GM12892 (cell line): ENCODE data around the gene ELMO3.
A peak's percentile ranks its signal among the peaks of the same experiment; 100 is the strongest.

Source experiments
- DNase-seq: peaks from one replicate; pipeline ENCODE4 v3.0.0; 2011; ENCODE audit not compliant: insufficient read length
- FAIRE-seq: peaks from 2 replicates; lab custom pipeline; 2011; peaks lifted over from hg19 to GRCh38; lab: Jason Lieb, UNC
- POLR2A ChIP-seq: IDR thresholded peaks from 2 replicates; pipeline ENCODE4 v1.6.1; 2011; ENCODE audit warnings: low read depth, low read length, control low read depth
- POLR2AphosphoS5 ChIP-seq: IDR thresholded peaks from 2 replicates; pipeline ENCODE4 v1.6.1; 2011; ENCODE audit warnings: low read depth, low read length, control low read depth
- TAF1 ChIP-seq: IDR thresholded peaks from 2 replicates; pipeline ENCODE4 v1.6.1; 2011; ENCODE audit warnings: low read depth, mild to moderate bottlenecking, control low read depth, low read length, borderline replicate concordance

Gene ELMO3

DNA sequence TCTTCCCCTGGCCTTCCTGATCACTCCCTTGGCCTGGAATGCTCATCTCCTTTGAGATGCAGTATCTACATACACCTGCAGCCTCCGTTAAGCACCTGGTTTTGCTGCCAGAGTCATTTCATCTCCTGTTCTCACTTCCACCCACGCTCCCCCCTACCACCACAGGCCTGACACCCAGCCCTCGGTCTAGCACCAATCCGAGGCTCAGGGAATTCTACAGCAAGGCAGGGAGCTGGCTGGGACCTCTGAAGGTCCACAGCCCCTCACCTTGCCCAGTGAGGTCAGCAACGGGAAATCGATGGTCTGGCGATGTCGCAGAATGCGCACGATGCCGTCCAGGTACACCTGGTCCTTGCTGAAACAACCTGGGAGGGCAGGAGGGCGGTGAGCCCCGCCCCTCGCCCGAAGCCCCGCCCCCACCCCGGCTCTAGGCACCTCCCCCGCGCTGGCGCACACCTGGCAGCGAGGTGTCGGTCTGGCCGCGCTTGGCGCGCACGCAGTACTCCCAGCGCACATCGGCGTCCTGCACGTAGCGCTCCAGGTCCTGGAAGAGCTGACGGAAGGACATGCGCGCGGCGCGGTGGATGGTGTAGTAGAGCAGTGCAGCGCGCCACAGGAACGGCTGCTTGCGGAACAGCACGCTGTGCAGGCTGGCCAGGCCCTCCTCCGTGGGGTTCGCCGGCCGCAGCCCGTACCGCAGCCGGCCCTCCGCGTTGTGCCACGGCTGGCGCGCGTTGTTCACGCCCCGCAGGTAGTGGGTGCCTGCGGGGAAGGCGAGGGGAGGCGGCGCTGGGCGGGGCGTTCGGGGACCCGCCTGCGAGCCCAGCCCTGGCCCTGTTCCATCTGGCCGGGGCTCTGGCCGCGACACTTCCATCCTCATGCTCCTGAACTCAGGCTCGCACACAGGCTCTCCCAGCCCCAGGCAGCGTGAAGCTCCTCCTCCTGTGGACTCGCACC lies 20.9 kb upstream of the ELMO3 start:
- TF ChIP-seq TAF1 (no peak), POLR2A (no peak), POLR2AphosphoS5 (no peak)
- peak; percentile 69 for DNase-seq
- peak; percentile 60 for FAIRE-seq

- TF ChIP-seq POLR2AphosphoS5 (no peak), TAF1 (no peak), POLR2A (no peak)
- no peak for FAIRE-seq
- no peak for DNase-seq
These were observed 19.4 kb upstream of the ELMO3 start for GRCh38 chr16:67179421-67180080.

- DNase-seq (no peak), FAIRE-seq (no peak)
- TF ChIP-seq TAF1: no peak
- no peak for TF ChIP-seq POLR2A
- TF ChIP-seq POLR2AphosphoS5: no peak
These were observed 18.8 kb upstream of the ELMO3 start for GRCh38 chr16:67180166-67180565.

DNA sequence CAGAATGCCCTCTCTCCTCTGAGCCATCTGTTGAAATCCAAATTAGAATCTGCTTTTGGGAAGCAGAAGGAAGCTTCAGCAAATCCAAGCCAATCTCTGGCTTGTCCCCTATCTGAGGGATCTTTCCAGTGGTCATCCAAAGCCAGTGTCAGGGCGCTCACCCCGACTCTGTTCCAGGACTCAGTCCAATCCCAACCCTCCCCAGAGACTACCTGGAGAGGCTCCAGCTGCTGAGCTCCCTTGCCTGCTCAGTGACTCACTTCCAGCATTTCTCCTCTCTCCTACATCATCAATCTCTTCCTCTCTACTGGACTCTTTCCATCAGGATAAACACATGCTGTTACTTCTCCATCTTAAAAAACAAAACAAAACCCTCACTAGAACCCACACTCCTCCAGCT lies 17.6 kb upstream of the ELMO3 start:
- FAIRE-seq (no peak), DNase-seq (no peak)
- no peak for TF ChIP-seq POLR2AphosphoS5
- no peak for TF ChIP-seq TAF1
- no peak for TF ChIP-seq POLR2A

- no peak for FAIRE-seq
- TF ChIP-seq TAF1: no peak
- TF ChIP-seq POLR2A: no peak
- TF ChIP-seq POLR2AphosphoS5: no peak
- no peak for DNase-seq
These were observed 16.6 kb upstream of the ELMO3 start for GRCh38 chr16:67182288-67182687.

- DNase-seq (no peak), FAIRE-seq (no peak)
These were observed 15.7 kb upstream of the ELMO3 start for GRCh38 chr16:67183284-67183626.

DNA sequence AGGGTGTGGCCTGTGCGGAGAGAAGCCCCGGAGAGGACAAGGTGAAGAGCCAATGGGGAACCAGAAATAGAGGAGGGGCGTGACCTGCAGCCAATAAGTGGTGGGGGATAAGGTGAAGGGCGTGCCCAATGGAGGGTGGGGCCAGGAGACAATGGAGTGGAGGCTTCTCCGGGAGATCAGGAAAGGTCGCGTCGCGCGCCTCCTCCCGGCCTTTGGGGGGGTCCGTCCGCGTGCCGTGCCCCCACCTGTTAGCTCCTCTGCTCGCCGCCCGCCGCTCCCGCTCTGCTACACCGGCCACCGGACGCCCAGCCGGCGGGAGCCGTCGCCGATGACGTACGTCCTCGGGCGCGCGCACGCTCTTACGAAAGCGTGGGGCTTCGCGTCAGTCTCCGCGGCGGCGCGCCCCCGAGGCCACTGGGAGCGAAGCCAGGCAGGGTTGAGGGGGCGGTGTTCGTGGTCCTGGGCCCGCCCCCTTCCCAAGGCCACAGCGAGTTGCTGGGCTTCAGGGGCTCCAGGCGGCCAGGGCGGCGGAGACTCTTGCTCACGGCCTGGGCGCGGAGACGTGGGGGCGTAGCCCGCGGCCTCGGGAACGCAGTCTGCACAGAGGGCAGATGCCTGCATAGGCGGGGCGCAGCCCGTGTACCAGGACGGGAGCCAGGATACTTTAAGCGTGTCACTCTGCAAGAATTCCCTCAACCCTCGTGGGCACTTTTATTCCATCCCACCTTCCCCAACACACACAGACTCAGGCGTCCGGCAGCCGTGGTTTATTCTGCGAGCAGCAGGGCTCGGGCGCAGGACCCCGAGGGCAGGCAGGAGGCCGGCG lies 15.1 kb upstream of the ELMO3 start, which contains the start of gene MATCAP1:
Gene MATCAP1 (minus strand): TSS at position 337 of the 826 bp plus-strand sequence. CDS start 3,353 bp downstream, outside the sequence.
- peak; percentile 100 for DNase-seq
- TF ChIP-seq POLR2A (no peak; the same call in 1 of the 2 replicates), TAF1 (0 out of 2 replicates have a peak, but pooled peaks have one; percentile 17)

More at GRCh38 chr16:67183284-67183626, 15.7 kb upstream of the ELMO3 start:
- TF ChIP-seq TAF1 (no peak), POLR2A (no peak), POLR2AphosphoS5 (no peak)

DNA sequence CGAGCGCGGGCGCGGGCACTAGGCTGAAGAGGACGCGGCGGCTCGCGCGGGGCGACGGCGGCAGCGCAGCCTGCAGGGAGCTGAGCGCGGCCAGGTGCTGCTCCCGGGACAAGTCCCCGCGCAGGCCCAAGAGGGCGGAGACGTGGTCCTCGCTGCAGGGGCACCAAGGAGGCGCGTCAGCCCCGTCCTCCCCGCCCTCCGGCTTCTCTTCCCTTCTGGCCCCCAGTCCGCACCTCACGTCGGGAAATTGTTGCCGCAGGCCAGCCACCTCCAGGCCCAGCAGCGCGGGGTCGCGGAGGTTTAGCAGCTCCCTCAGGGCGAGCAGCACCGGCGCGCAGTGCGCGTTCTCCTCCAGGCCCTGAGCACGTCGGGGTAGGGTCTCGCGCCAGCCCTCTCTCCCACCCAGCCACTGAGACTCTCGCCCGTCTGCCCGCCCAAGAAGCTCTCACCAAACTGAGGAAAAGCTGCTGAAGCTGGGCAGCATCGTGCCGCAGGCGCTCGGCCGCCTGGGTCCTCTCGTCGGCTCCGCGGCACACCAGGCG lies 14.4 kb upstream of the ELMO3 start:
- FAIRE-seq: no peak
- no peak for TF ChIP-seq POLR2AphosphoS5
- no peak for TF ChIP-seq TAF1
- TF ChIP-seq POLR2A: no peak
- no peak for DNase-seq

More for the DNA sequence above, 15.1 kb upstream of the ELMO3 start, which contains the start of gene MATCAP1:
- FAIRE-seq: peak; percentile 99

GRCh38 chr16:67184995-67185650 lies 13.8 kb upstream of the ELMO3 start:
- DNase-seq: peak; percentile 69
- peak; percentile 96 for FAIRE-seq
- TF ChIP-seq POLR2A: no peak
- TF ChIP-seq POLR2AphosphoS5: no peak
- TF ChIP-seq TAF1: no peak

GRCh38 chr16:67185651-67186134 lies 13.2 kb upstream of the ELMO3 start:
- FAIRE-seq (no peak), DNase-seq (no peak)
- TF ChIP-seq POLR2A: no peak
- TF ChIP-seq TAF1: no peak
- TF ChIP-seq POLR2AphosphoS5: no peak
